Activated CD4-positive, alpha-beta T cell treated with anti-CD3 and anti-CD28 coated beads, Interleukin-2, amount 50 U/mL, for 24 hours (primary cell): ENCODE measurements around the gene SEMA5B.

Source experiments
- DNase-seq, 2 donors: peaks; one replicate each; pipeline ENCODE4 v3.0.0-alpha.2; 2020; ENCODE audit warnings: low read depth in 1 of 2, low spot score in 1 of 2

Gene SEMA5B

GRCh38 chr3:122947196-122947595 lies 80.4 kb downstream of the SEMA5B start:
- DNase-seq: no peak

DNA sequence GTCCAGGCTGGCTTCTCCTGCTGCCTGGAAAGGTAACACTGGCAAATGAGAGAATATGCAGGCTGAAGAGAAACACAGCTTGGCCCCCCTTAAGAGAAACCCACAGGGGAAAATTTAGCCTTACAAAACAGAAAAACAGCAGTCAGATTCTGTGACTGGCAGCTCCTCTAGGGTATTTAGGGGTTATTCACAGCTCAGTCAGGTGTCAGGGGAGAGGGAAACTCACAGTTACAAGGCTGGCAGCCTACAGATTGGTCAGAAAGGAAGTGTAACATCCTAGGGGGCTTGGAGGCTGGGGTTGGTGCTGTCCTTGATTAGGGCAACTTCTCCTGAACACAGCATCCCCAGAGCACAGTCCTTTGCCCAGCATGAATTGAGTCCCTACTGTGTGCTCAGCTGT lies 81.4 kb downstream of the SEMA5B start:
- DNase-seq: no peak

DNA sequence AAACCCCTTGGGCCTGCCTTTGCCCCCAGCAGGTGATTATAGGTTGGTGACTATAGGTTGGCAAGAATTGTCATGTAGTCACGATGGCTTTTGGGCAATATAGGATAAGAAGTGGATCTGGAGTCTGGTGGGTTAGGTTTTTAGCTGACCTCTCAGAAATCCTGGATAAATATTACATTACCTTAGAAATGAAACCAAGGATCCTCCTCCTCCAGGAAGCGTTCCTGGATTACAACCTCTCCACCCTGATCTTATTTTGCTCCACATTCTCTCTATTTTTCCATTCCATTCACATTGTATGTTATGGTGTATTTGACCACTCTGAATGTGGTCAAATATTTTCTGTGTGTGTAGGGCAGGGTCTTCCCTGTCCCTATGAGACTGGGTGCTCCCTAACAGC lies 82.3 kb downstream of the SEMA5B start:
- no peak for DNase-seq

GRCh38 chr3:122944671-122945161 lies 82.8 kb downstream of the SEMA5B start:
- no peak for DNase-seq

DNA sequence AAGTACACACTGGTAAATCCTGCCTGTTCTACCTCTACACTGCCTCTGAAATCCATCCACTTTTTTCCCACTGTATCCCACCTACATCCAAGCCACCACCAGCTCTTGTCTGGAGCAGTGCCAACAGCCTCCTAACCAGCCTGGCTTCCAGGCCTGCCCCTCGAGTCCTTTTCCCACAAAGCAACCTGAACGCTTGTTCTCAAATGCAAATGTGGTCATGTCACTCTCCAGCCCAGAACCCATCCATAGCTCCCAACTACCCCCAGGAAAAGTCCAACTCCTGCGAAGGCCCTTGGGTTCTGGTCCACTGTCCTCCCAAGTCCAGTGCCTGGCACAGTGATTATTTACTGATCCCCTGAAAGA lies 83.8 kb downstream of the SEMA5B start:
- no peak for DNase-seq

DNA sequence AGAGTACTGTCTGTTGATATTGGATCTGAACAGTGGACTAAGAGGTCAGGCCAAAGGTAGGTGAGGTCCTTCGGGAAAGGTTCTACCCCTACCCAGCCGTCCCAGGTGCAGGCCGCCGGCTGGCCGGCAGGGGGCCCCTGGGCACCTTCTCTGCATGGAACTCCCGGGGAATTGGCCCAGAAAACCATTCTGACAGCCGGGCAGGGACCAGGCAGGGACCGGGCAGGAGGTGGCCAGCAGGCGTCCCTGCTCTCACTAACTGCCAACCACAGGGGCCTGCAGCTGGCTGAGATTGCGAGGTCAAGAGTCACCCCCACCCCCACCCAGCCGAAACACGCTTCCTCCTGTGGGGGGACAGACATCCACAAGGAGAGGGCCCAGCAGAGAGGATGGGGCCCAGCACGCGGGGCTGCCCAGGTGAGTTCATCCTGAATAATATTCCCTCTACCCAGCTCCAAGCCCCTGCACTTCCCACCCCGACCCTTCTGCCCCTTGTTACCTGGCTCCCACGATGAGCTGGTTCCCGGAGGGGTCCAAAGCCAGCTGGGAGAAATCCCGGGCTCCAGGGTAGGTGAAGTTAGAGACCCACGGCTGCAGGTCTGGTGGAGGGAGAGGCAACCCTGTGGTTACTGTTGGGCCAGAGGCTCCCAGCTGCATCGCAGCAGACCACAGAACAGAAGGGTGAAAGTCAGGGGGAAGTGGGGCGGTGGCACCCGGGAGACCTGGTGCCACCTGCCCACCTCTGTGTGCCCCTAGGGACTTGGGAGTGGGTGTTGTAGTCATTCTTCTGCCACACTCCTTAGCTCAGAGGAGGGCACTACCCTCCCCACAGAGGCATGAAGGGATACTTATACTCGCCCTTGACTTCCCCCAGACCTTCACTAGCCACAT lies 84.4 kb downstream of the SEMA5B start:
- DNase-seq: no peak

GRCh38 chr3:122942239-122942638 lies 85.3 kb downstream of the SEMA5B start:
- no peak for DNase-seq

- DNase-seq: no peak
These were observed 86.0 kb downstream of the SEMA5B start for GRCh38 chr3:122941228-122942206.

DNA sequence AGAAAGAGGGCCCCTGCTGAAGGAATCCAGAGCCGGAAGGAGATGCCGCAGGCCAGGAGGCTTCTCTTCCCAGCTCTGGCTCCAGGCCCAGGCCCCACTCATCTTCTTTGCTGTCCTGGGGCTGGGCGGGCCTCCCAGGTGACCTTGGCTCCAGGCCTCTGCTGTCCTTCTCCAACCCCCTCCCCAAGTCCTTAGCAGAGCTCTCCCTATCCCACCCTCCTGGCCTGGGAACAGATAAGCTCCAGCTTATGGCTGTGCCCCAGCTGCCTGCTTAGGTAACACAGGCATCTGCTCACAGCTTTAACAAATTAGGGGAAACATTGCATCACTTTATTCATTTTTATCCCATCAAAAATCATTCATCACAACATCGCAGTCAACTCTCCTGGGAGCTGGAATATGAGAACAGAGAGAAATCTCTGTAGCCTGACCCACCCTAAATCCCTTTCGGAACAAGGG lies 86.9 kb downstream of the SEMA5B start:
- DNase-seq: no peak

- DNase-seq: no peak
These were observed 88.7 kb downstream of the SEMA5B start for GRCh38 chr3:122938783-122939425.

DNA sequence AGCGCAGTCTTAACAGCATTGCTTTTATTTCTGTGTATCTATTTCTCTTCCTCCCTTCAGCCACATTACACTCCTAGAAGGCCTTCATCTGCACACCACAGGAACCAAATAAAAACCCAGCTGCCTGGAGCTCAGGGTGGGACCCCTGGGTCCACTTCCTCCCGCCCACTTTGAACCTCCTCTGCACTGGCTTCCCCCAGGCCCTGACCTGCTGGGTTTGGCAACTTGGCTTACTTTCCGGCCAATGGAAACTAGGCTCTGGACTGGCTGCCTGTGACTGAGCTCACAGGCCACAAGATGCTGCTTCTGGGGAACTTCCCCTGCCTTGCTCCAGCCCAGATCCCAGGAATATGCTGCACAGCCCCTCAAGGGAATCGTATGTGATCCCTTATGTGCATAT lies 89.8 kb downstream of the SEMA5B start:
- DNase-seq: no peak

- no peak for DNase-seq
These were observed 90.6 kb downstream of the SEMA5B start for GRCh38 chr3:122936986-122937385.

- DNase-seq: no peak
These were observed 91.2 kb downstream of the SEMA5B start for GRCh38 chr3:122936335-122936734.

DNA sequence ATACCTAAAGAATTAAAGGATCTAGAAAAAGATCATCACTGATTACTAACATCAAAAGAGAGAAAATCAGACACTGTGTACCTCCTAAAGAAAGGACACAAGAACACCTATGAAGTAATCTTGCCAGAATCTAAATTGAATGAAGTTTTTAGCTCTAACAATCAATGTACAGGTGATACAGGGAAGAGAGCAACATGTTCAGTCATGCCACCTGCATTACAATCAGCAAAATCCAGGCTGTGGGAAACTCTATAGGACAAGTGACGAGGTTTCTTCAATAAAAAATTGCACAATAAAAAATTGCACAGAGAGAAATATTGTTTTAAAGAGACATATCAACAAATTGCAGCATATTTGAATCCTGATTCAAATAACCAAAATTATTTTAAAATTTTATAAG lies 93.3 kb downstream of the SEMA5B start:
- no peak for DNase-seq

DNA sequence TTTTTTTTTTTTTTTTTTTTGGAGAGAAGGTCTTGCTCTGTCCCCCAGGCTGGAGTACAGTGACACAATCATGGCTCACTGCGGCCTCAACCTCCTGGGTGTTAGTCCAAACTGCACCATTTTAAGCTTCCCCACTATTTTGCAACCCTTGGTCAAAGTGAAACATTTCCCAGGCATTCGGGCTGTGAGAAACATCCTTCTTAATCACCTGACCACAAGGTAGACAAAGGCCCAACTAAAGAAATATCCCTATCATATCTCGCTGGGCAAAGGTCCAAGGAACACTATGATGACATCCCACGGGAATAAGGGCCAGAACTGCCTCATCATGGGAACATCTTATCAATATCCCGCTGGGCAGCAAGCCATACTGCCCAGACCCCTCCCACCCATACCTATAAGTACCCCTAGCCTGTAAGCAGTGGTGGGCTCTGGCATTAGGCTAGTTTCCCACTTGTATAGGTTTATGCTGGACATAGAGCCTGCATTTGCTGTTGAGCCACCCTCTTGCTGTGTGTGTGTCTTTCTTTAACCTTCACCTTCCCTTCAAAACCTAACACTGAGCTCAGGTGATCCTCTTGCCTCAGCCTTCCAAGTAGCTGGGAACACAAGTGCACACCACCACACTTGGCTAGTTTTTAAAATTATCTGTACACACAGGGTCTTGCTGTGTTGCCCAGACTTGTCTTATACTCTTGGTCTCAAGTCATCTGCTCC lies 95.2 kb downstream of the SEMA5B start:
- DNase-seq: no peak

DNA sequence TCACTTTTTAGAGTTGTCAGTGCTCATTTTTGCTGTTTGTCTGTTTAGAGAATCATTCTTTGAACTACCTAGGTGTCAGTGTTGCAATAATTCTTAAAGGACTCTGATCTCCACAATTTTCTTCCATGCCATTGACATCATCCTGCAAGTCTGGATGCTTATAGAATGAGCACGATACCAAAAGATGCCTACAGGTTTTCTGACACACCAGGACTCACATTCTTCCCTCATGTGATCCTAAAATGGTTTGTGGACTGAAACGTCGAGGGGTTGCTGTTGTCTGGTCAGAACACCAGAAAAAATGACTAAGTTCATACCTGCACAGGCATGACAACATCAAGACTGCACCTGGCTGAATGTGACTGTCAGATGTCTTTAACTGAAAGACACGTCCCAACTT lies 95.9 kb downstream of the SEMA5B start:
- no peak for DNase-seq

DNA sequence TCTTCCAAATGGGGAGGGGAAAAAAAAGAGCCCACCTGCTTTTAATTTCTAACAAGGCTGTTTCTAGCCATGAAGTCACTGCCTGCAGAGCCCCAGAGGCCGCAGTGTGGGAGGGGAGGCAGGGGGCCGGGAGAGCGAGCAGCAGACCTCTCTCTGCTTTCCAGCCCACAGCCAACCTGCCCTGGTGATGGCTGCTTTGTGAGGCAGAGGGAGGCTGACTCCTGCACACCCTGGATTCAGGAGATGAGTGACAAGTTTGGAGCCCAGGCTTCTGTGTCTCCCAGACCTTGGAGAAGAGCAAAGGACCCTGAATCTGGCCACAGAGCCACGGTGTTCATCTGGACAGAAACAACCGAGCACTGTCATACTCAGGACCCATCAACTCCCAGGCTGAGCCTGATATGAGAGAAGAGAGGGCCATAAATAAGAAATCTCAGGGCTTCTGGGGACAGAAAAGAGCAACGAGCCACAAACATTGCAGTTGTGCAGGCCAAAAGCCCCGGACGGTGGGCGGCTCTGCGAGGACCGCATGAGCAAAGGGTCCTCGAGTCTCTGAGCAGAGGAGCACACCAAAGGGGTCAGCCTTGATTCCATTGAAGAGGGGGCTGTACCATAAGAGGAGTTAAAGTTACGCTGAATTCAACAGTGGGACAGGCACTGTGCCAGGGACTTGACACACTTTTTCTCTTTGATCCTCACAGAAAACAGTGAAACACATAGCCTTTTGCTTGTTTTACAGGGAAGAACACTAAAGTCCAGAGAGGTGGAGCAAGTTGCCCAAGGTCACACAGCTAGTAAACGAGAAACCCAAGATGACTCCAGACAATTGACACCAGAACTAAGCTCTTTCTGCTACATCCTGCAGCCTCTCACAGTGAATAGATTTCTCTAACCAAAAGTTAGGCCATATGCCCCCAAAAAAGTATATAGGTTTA lies 97.2 kb downstream of the SEMA5B start:
- DNase-seq: no peak

- no peak for DNase-seq
These were observed 98.1 kb downstream of the SEMA5B start for GRCh38 chr3:122929188-122930062.
